NB4 (cell line): ENCODE results near the gene COL5A2.

ENCODE experiments used
- CTCF ChIP-seq: IDR thresholded peaks from one replicate; pipeline ENCODE4 v1.5.1; 2012; ENCODE audit warnings: low read depth, low read length
- POLR2A ChIP-seq: IDR thresholded peaks from 2 replicates; pipeline ENCODE4 v1.6.1; 2011; ENCODE audit warnings: mild to moderate bottlenecking; ENCODE audit not compliant: insufficient read length; ENCODE audit errors: extremely low read depth

DNA sequence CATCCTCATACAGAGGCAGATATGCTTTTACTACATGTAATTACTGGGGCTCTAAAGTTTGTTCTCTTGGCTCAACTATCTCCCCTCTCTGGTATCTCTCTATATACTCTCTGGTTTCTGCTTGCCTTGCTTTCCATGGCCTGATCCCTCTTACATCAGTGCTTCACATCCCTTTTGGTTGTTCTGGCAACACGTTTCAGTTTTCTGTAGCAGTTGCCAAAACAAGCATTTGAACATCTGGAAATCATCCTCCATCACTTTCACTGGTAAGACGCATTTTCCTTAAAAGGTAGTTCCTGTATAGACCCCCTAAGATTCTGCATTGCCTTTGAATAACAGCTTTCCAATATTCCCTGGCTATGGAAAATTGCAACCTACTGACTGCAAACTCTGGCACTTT lies 25.9 kb downstream of the COL5A2 start:
- TF ChIP-seq POLR2A (no peak), CTCF (no peak)
